ENCODE data around the gene CPEB3. TPM values are rescaled to one million over a fixed set of nuclear protein-coding genes. Genes with fewer than 3 reads are reported as not detected.
"Not testable (repeated sequence)": the region's sequence is repeated elsewhere in the genome, so short reads cannot be mapped to it uniquely, and the experiment has no call there.

The CPEB3 gene
- total and polyA plus RNA-seq, 3 donors from 2014 or later: 19.4 to 32.4 (median 23.5) TPM

- Histone ChIP-seq H3K27me3 (no peaks in the 10 kb centered on the region), H3K4me3 (no peak overlapping the region), H3K36me3 (ENCODE audit: low read depth, missing control alignments) (no peaks in the 10 kb centered on the region), H3K9me3 (no peaks in the 10 kb centered on the region), H3K27ac (no peak overlapping the region), H3K4me1 (no peaks in the 10 kb centered on the region)
- intact Hi-C loops (cut with DNase I; ENCODE audit: low total_unique reads): no loop called here
- 71 to 75% methylated on average over 3 of the region's 3 CpGs for WGBS, 2 donors
- DNase-seq: no peak
- TF ChIP-seq CTCF (IDR thresholded peaks at IDR 0.05) (no peak), POLR2A (IDR thresholded peaks at IDR 0.05) (no peak)
Observed at GRCh38 chr10:92142949-92143348, 147.9 kb downstream of the CPEB3 start.

- H3K4me1 ChIP-seq: no peaks in the 10 kb centered on the region
- no peak for DNase-seq
- WGBS, 2 donors: 31 to 63% methylated on average over 1 of the region's 1 CpG
- TF ChIP-seq CTCF (IDR thresholded peaks at IDR 0.05) (no peak), POLR2A (IDR thresholded peaks at IDR 0.05) (no peak)
- no peak overlapping the region for H3K4me3 ChIP-seq
- no peak overlapping the region for H3K27ac ChIP-seq
- H3K27me3 ChIP-seq: no peaks in the 10 kb centered on the region
- no peaks in the 10 kb centered on the region for H3K9me3 ChIP-seq
- H3K36me3 ChIP-seq (ENCODE audit: low read depth, missing control alignments): no peaks in the 10 kb centered on the region
- intact Hi-C loops (cut with DNase I; ENCODE audit: low total_unique reads): no loop called here
Observed at GRCh38 chr10:92142512-92142911, 148.4 kb downstream of the CPEB3 start.

DNA sequence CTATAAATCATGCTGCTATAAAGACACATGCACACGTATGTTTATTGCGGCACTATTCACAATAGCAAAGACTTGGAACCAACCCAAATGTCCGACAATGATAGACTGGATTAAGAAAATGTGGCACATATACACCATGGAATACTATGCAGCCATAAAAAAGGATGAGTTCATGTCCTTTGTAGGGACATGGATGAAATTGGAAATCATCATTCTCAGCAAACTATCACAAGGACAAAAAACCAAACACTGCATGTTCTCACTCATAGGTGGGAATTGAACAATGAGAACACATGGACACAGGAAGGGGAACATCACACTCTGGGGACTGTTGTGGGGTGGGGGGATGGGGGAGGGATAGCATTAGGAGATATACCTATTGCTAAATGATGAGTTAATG, 149.7 kb downstream of the CPEB3 start:
- DNase-seq; H3K27me3 ChIP-seq; H3K4me1 ChIP-seq; H3K36me3 ChIP-seq (ENCODE audit: low read depth, missing control alignments); intact Hi-C loops (cut with DNase I; ENCODE audit: low total_unique reads); H3K9me3 ChIP-seq; H3K27ac ChIP-seq; H3K4me3 ChIP-seq: not testable (repeated sequence)
- WGBS, 2 donors: 50% methylated on average over 1 of the region's 3 CpGs; no CpG with 5 or more reads in 1 of the 2 donors

DNA sequence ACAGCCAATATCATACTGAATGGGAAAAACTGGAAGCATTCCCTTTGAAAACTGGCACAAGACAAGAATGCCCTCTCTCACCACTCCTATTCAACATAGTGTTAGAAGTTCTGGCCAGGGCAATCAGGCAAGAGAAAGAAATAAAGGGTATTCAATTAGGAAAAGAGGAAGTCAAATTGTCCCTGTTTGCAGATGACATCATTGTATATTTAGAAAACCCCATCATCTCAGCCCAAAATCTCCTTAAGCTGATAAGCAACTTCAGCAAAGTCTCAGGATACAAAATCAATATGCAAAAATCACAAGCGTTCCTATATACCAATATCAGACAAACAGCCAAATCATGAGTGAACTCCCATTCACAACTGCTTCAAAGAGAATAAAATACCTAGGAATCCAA, 156.8 kb downstream of the CPEB3 start:
- H3K9me3 ChIP-seq; H3K4me1 ChIP-seq; intact Hi-C loops (cut with DNase I; ENCODE audit: low total_unique reads); DNase-seq; H3K27ac ChIP-seq; H3K27me3 ChIP-seq; H3K36me3 ChIP-seq (ENCODE audit: low read depth, missing control alignments); H3K4me3 ChIP-seq: not testable (repeated sequence)
- 87 to 92% methylated on average over 1 of the region's 1 CpG for WGBS, 2 donors

DNA sequence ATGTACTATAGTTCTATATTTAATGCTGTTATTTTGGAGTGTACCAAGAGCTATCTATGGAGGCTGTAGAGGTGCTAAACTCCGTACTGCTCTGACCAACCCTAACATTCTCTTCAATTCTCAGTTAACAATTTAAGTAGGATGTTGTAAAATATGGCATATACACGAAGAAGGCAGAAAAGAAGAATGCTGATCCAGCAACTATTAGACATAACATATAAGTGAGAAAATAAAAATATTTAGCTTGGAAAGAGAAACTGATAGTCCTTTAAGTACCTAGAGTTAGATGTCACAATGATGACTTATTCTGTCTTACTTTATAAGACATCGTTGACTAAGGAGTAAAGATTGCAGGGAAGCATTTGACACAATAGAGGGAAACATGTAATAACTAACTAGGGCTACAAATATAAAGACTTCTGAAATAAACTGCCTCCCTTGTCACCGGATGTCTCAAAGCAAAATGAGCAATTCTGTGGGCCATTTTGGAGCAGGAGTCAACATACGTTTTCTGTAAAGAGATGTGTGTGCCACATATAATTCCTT, 159.5 kb downstream of the CPEB3 start:
- intact Hi-C loops (cut with DNase I; ENCODE audit: low total_unique reads): no loop called here
- H3K4me1 ChIP-seq: no peaks in the 10 kb centered on the region
- H3K9me3 ChIP-seq: no peaks in the 10 kb centered on the region
- H3K27me3 ChIP-seq: no peaks in the 10 kb centered on the region
- no peaks in the 10 kb centered on the region for H3K36me3 ChIP-seq (ENCODE audit: low read depth, missing control alignments)
- no peak overlapping the region for H3K27ac ChIP-seq
- TF ChIP-seq POLR2A (IDR thresholded peaks at IDR 0.05) (no peak), CTCF (IDR thresholded peaks at IDR 0.05) (no peak)
- no peak for DNase-seq
- 90 to 91% methylated on average over 5 of the region's 5 CpGs for WGBS, 2 donors
- no peak overlapping the region for H3K4me3 ChIP-seq

DNA sequence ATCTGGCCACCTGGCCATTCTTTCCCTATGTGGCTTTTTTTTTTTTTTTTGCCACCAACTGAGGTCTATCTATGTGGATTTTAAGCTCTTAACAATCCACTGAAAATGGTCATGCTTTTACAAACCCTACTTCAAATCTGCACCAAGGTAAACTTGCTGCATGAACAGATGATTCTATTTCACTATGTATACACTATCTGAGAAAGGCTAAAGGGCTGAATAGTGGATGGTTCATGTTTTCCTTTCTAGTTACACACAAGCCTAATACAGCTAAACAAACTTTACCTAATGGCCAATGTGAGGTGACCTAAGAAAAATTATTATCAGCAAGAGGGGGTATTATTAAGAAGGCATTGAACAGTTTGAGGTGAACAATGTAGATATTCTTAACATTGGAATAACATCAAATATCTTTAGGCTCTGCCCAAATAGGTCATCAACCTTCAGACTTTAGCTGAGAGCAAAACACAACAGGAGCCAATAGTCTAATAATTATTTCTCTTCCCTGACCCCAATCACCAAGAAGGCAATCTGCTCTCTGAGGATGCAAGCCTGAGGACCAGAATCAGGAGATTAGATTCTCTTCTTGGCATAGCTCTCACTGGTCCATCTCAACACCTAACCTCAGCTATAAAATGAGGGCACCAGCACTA, 160.1 kb downstream of the CPEB3 start:
- Histone ChIP-seq H3K27me3 (no peaks in the 10 kb centered on the region), H3K4me3 (no peak overlapping the region), H3K36me3 (ENCODE audit: low read depth, missing control alignments) (no peaks in the 10 kb centered on the region), H3K4me1 (no peaks in the 10 kb centered on the region), H3K27ac (no peak overlapping the region), H3K9me3 (no peaks in the 10 kb centered on the region)
- DNase-seq: no peak
- TF ChIP-seq CTCF (IDR thresholded peaks at IDR 0.05): no peak
- TF ChIP-seq POLR2A (IDR thresholded peaks at IDR 0.05): no peak
- intact Hi-C loops (cut with DNase I; ENCODE audit: low total_unique reads): no loop called here

Measured in testis (tissue), 3 donors.